GM12878 (cell line): ENCODE measurements around the gene SGK2. TPM values are rescaled to one million over a fixed set of nuclear protein-coding genes. Genes with fewer than 3 reads are reported as not detected.

Experiments
- BCL11A ChIP-seq: IDR thresholded peaks from 2 replicates; pipeline ENCODE4 v1.6.1; 2011; ENCODE audit warnings: low read depth, low read length
- BCL3 ChIP-seq: IDR thresholded peaks from 2 replicates; pipeline ENCODE4 v1.6.1; 2011; ENCODE audit warnings: borderline replicate concordance, low read depth, mild to moderate bottlenecking, moderate library complexity, low read length; ENCODE audit not compliant: insufficient read depth, poor library complexity, severe bottlenecking
- BHLHE40 ChIP-seq, 2 experiments: fragments of 450-650 bp in 1 of 2; IDR thresholded peaks; 2 replicates each; pipeline ENCODE4 v1.6.1; 2011 to 2017; ENCODE audit warnings: low read depth in 2 of 2, borderline replicate concordance in 1 of 2, improper control_type of control experiment in 1 of 2, low read length in 1 of 2, mild to moderate bottlenecking in 1 of 2
- E2F4 ChIP-seq: IDR thresholded peaks from 2 replicates; pipeline ENCODE4 v1.6.1; 2012; ENCODE audit warnings: low read depth, low read length, improper control_type of control experiment
- ESRRA ChIP-seq: IDR thresholded peaks from 2 replicates; pipeline ENCODE4 v1.6.1; 2012; ENCODE audit warnings: mild to moderate bottlenecking, low read length, improper control_type of control experiment
- GABPA ChIP-seq: IDR thresholded peaks from 2 replicates; pipeline ENCODE4 v1.6.1; 2014; ENCODE audit warnings: antibody characterized with exemption, low read depth, mild to moderate bottlenecking, inconsistent platforms
- HDAC6 ChIP-seq: fragments of 200-600 bp; sonication (generic); IDR thresholded peaks from one replicate; pipeline ENCODE4 v1.8.0; 2017; ENCODE audit warnings: antibody characterized with exemption; ENCODE audit not compliant: unreplicated experiment
- HSF1 ChIP-seq: fragments of 150-350 bp; IDR thresholded peaks from 2 replicates; pipeline ENCODE4 v1.6.1; 2014; ENCODE audit warnings: mild to moderate bottlenecking, low read depth, low read length
- IKZF2 ChIP-seq, 2 experiments: fragments of 450-650 bp; IDR thresholded peaks; 2 replicates each; pipeline ENCODE4 v1.6.1; 2017; ENCODE audit warnings: mild to moderate bottlenecking in 2 of 2, moderate library complexity in 2 of 2
- IRF5 ChIP-seq: fragments of 450-650 bp; IDR thresholded peaks from 2 replicates; pipeline ENCODE4 v1.6.1; 2017; ENCODE audit warnings: borderline replicate concordance
- NR2F1 ChIP-seq: fragments of 450-650 bp; conservative IDR thresholded peaks from 2 replicates; pipeline ENCODE4 v1.6.1; 2017; ENCODE audit warnings: mild to moderate bottlenecking
- PML ChIP-seq: IDR thresholded peaks from 2 replicates; pipeline ENCODE4 v1.6.1; 2012; ENCODE audit warnings: low read length, inconsistent platforms
- POLR2A ChIP-seq: IDR thresholded peaks from 2 replicates; pipeline ENCODE4 v1.6.1; 2011; ENCODE audit warnings: low read depth, mild to moderate bottlenecking, low read length
- RELB ChIP-seq: fragments of 450-650 bp; IDR thresholded peaks from 2 replicates; pipeline ENCODE4 v1.6.1; 2017; ENCODE audit warnings: low read depth, mild to moderate bottlenecking, moderate library complexity
- REST ChIP-seq: IDR thresholded peaks from 2 replicates; pipeline ENCODE4 v1.6.1; 2012; ENCODE audit warnings: mild to moderate bottlenecking, low read depth, low read length
- SIN3A ChIP-seq: IDR thresholded peaks from 2 replicates; pipeline ENCODE4 v1.6.1; 2012; ENCODE audit warnings: low read depth, low read length, improper control_type of control experiment
- TAF1 ChIP-seq: IDR thresholded peaks from 2 replicates; pipeline ENCODE4 v1.6.1; 2011; ENCODE audit warnings: mild to moderate bottlenecking, low read depth, low read length, borderline replicate concordance
- ZNF217 ChIP-seq: fragments of 450-650 bp; IDR thresholded peaks from 2 replicates; pipeline ENCODE4 v1.6.1; 2017; ENCODE audit warnings: antibody characterized with exemption, mild to moderate bottlenecking
- polyA plus RNA-seq, 11 experiments: library from polyadenylated mRNA; depleted of rRNA in 4 of 11; unstranded in 6 of 11; stranded (reverse) in 5 of 11; fragments of >200 nt; fragmentation: Nextera tagmentation in 4 of 11; fragmentation: Illumina TruSeq in 1 of 11; extraction: Ambion mirVana in 4 of 11; extraction: Trizol in 1 of 11; gene quantifications; 1 replicate in 1 of 11; 2 replicates in 10 of 11; pipeline versions ENCODE4 v1.2.1 to v1.2.3, GENCODE V29; 2011 to 2016; ENCODE audit warnings: inconsistent platforms in 2 of 11, missing spikeins in 2 of 11, low read depth in 1 of 11
- total RNA-seq, 4 experiments: library from RNA; depleted of rRNA in 3 of 4; stranded (reverse); fragments of >200 nt in 3 of 4; fragmentation: Illumina TruSeq in 1 of 4; extraction: Trizol in 1 of 4; gene quantifications; 2 replicates each; pipeline versions ENCODE4 v1.2.1 to v1.2.3, GENCODE V29; 2013 to 2021

The SGK2 gene
- total and polyA plus RNA-seq, 10 of the 15 experiments (the other 5 are each of a cell fraction or from before 2014, with no cell fraction given) = 0.04 to 0.96 (median 0.22) TPM; not detected in 3

- TF ChIP-seq REST (no peak), IRF5 (no peak), RELB (peak; percentile 99), NR2F1 (0 out of 2 replicates have a peak, but pooled peaks have one; percentile 18), BCL11A (no peak), TAF1 (no peak), HSF1 (no peak), SIN3A (0 out of 2 replicates have a peak, but pooled peaks have one; percentile 22), ZNF217 (no peak), BHLHE40 (IDR thresholded peaks at IDR 0.05; ENCODE audit: borderline replicate concordance in 1 of 2, low read depth in 2 of 2, low read length in 1 of 2) (peak; percentile 95 to 97), HDAC6 (no peak), PML (peak; percentile 47), ESRRA (no peak), GABPA (no peak), BCL3 (no peak), POLR2A (peak; percentile 67), E2F4 (no peak), IKZF2 (IDR thresholded peaks at IDR 0.05) (peak in 1 of 2 experiments; percentile 52; a peak in 2 of 4 replicates)
Measured at GRCh38 chr20:43590392-43591303, 31.8 kb downstream of the SGK2 start, which contains the start of gene IFT52 (continued).
